GM18951 (cell line): ENCODE results near the gene CTIF.

Source experiments
- POLR2A ChIP-seq: IDR thresholded peaks from 4 replicates; pipeline ENCODE4 v1.6.1; 2011; ENCODE audit warnings: mild to moderate bottlenecking; ENCODE audit not compliant: insufficient read length, insufficient read depth; ENCODE audit errors: extremely low read depth
- in situ Hi-C: fragments of 300-500 bp; cut with MboI; formaldehyde crosslinking; loops from one replicate; pipeline ENCODE4 v1.12.0; 2022; ENCODE audit warnings: low sequenced_read_pairs, mixed read lengths, inconsistent platforms; ENCODE audit not compliant: unreplicated experiment

The CTIF gene

DNA sequence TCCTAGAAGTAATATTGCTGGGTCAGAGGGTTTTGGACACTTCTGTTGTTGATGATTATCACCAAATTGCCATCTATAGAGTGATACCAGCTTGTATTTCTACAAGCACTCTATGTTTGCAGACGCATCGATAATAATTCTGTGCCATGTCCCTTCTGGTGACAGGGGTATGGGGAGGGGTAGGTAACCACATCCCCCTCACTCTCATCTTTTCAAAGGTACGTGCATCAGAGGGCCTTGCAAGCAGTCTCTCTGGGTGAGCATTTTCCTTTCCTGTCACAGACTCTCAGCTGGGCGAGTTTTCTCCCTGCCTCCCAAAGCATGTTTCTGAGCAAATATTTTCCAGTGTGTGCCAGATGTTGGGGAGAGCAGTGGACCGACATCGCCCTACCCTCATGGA, 314.0 kb downstream of the CTIF start:
- in situ Hi-C loops: no loop called here
- no peak for TF ChIP-seq POLR2A

DNA sequence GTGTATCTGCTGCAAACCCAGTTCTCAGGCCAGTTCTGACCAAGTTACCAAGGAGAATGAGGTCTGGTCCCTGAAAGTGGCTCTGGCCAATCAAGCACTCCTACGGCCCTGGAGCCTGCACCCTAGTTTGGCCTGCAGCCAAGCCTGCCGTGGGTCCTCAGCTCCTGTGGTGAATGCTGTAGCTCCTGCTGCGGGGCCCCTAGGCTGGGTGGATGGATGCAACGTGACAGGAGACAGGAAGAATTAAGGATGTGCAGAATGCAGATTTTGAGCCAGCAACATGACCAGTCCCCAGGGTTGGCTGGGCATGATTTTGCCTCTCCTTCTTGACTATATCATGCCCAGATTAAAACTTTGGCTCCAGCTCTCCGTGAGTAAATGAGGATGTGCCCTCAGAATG, 314.8 kb downstream of the CTIF start:
- no peak for TF ChIP-seq POLR2A
- in situ Hi-C loops: no loop called here

DNA sequence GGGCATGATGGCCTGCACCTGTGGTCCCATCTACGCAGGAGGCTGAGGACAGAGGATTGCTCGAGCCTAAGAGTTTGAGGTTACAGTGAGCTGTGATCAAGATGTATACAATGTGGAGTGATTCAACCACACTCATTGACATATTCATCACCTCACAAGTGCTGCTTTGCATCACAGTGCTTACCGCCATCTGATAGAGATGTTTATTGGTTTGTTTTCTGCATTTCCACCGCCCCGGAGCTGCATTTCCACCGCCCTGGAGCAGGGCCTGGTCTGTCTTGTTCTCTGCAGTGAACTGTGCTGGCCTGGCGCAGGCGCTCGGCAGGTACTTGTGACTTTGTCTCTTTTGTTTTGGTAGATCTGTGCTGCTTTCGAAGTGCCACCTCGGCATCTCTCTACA, 315.9 kb downstream of the CTIF start:
- no peak for TF ChIP-seq POLR2A
- in situ Hi-C loops: no loop called here

DNA sequence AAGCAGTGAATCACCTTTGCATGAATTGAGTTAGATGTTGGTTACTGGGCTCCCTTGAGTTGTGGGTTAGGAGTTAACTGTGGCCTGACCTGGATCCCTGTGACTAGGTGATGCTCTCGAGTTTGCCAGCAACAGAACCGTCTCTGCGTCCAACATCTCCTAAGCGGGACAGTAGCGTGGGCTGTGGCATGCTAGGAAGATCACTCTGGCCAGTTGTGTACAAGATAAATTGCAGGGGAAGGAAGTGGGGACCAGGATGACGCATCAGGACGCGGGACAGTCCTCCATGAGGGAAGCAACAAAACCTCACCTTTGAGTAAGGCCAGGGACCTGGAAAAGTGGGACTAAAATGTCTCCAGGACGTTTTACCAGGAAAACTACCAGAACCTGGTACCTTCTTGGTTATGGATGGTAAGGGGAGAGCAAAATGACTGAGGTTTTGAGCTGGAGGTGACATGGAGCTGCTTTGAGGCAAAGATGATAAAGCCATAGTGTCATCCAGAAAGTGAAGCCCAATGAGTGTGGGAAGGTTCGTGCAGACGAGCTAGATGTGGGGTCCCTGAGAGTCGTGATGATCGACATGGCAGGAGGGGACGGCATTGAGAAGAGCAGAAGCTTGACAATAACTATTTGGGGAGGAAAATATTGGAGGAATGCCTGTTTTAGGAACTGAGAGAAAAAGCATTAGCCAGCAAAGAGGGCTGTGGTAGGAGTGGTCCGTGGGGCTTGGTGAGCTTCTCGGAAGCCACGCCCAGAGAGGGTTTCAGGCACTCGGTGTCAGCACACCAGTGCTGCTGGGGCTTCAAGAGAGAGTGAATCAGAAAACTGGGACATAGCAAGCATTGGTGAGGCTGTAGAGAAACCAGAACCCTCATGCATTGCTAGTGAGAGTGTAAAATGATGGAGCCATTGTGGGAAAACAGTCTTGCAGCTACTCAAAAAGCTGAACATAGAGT, 316.9 kb downstream of the CTIF start:
- no peak for TF ChIP-seq POLR2A
- in situ Hi-C loops: no loop called here

DNA sequence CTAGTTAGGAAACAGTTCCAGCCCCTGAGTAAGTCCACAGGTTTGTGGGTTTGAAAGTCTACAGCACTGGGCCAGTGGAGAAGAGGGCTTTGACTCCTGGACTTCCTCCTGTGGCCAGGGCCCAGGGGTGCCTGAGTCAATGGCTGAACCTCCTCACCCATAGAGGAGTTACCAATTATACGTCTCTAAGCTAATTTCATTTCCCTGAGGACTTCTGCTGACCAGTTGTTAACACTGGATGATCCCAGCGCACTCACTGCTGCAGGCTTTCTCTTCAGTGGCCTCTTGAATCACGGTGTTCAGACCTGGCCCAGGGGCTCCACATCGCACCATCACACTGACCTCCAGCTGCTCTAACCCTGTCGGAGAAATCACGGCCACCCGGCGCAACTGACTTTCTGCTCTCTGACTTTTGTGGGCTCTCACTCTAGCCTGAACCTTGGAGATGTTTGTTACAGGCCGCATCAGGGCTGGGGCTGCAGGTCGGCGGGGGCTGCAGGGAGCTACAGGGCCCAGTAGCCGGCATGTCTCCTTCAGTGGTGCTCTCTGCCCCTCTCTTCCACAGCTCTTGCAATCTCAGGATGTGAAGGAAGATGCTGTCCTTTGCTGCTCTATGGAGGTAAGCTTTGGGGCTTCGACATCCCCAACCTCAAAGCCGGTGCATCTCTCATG, 318.3 kb downstream of the CTIF start:
- no peak for TF ChIP-seq POLR2A
- in situ Hi-C loops: no loop called here

DNA sequence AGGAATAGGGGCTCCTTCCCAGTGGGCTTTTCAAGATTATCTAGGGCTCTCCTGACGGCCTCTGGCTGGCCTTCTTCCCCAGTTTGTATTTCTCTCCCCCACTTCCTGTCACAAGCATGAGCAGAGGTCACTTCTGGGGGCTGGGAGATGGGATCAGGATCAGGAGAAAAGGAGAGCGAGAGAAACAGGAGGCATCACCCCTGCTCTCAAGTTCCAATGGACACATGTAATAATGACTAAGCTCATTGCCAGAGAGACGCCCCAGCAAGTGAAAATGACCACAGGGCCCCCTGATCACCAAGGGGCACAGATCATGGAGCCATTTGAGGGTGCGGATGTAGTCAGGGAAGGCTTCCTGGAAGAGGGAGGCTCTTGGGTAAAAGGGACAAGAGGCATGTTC, 319.8 kb downstream of the CTIF start:
- no peak for TF ChIP-seq POLR2A
- in situ Hi-C loops: no loop called here

DNA sequence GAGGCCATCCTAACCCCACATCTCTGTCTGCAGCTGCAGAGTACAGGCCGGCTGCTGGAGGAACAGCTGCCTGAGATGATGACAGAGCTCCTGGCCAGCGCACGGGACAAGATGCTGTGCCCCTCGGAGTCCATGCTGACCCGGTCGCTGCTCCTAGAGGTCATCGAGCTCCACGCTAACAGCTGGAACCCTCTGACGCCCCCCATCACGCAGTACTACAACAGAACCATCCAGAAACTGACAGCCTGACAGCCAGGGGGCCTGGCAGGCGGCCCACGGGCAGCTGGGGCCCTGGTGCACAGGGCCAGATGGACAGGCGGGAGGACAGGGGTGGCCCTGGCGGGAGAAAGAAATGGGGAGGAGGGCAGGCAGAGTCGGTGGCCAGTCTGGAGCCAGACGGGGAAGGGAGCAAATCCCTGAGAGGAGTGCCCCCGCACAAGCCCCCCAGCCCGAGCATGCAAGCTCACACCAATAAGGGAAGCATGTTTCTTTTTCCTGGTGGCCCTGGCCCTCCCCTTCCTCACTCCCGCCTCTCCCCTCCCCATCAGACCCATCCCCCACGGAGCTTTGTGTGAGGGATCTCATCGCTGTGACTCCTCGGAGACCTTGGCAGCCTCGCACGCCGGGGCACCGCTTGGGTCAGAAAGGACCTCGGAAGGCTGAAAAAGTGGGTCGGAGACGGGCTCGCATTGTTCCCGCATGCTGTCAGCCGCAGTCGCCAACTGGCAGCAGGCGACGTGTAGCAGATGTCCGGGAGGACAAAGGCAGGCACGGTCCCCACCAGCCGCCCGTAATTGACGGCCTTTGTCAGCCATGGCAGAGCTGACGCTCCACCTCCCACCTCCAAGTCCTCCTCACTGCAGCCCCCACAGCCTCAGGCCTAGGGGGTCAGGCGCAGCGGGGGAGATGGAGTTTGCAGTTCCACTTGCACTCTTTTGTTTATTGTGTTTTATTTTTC, 320.8 kb downstream of the CTIF start:
- in situ Hi-C loops: no loop called here
- no peak for TF ChIP-seq POLR2A

DNA sequence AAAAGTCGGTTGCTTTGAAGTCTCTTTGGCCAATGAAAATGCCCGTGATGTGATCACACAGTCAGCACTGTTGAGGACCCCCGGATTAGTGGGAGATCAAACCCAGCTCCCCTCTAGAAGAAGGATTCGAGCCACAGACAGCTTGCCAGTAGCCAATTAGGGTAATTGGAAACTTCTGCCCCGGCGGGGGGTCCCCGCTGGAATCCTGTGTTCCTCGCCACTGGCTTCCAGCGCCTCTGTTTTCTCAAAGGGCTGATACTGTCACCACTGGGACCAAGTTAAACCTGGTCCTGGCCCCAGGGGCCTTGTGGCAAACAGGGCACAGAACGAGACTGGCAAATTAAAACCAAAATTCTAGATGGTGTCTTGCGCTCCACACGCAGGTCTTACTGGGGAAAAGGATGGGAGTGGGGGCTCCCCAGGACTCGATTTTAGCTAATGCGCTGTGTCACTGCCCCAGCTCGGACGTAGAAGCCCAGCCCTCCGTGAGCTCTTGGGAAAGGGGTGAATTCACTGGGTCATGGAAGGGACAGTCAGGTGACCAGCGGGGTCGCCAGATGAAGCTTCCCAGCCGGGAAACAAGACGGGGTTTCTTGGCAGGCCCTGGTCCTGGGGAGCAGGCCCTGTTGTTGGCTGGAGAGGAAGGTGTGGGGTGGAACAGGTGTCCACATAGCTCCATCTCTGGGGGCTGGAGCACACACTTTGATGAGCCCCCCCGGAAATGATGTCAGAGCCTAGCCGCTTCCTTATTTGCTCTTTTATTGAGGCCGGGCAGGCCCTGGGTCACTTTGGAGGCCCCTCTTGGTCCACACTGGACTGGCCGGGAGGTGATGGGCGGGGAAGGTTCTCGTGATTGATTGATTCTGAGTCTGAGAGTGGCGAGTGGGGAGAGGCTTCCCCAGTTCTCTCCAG, 321.7 kb downstream of the CTIF start:
- in situ Hi-C loops: no loop called here
- TF ChIP-seq POLR2A: no peak

DNA sequence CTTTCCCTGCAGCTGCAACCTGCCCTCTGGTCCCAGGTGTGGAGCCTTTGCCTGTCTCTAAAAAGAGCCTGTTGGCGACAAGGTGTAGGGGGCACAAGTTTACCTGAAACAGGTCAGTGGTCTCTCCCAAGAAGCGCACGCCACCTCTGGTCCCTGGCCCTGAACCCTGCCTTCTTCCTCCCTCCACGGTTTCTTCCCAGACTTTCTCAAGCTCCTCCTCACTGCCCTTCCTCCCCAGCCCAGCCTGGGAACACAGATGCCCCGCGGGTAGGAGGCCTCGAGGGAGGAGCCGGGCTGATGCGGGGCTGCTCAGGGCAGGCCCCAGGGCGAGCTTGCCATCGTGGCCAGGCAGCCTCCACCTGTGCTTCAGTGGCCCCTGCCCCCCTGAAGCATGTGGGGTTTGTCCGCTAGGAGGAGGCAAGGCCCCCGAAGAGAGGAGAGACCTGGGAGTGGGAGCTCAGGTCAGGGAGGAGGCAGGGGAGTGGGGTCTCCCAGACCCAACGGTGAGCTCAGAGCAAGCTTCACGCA, 322.4 kb downstream of the CTIF start:
- no peak for TF ChIP-seq POLR2A
- in situ Hi-C loops: no loop called here

DNA sequence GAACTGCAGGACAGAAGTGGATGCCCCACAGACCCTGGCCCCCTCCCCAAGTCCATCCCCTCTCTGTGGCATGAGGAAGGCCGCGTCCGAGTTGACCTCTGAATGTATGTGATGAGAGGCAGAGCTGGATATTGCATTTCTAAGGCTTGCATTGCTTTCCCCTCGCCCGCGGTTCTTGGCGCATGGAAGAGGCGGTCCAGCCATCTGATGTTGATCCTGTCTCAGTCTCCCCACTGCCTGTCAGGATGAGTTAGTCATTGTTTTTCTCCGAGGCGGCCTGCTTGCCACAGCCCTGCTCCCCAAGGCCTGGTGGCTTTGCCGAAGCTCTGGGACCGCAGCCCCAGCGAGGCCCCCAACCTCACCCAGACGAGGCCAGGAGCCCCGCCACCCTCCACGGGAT, 323.3 kb downstream of the CTIF start:
- in situ Hi-C loops: no loop called here
- no peak for TF ChIP-seq POLR2A

DNA sequence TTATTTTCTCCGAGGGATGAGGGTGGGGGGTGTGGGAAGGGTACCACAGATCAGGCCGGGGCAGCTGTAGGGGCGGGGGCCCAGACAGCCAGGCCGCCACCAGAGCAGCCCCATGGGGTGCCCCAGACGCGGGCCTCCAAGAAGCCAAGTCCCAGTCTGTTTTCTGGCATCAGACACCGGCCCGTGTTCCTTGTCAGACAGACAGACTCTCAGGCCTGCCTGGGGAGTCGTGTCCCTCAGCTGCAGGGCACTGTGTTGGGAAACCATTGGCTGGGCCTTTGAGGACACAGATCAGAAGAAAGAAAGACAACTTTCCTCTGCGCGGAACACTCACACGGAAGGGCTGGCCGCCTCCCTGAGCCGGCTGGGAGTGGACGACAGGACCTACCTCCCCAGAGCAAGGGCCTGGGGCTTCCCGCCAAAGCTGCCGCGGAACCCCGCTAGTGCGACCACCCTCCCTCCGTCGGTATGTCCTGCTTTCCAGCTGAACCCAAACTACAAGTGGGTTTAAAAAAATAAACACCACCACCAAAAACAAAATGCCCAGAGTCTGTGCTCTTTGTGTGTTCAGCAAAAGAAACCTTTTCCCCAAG, 323.9 kb downstream of the CTIF start:
- in situ Hi-C loops: no loop called here
- TF ChIP-seq POLR2A: no peak
